GM21423 (cell line): ENCODE results near the gene DZIP3.

Experiments used
- ATAC-seq: cut with Tn5 transposase; IDR thresholded peaks from one replicate; pipeline ENCODE4 v1.9.1; 2021; ENCODE audit warnings: mild to moderate bottlenecking, moderate library complexity; ENCODE audit not compliant: unreplicated experiment

Gene DZIP3

DNA sequence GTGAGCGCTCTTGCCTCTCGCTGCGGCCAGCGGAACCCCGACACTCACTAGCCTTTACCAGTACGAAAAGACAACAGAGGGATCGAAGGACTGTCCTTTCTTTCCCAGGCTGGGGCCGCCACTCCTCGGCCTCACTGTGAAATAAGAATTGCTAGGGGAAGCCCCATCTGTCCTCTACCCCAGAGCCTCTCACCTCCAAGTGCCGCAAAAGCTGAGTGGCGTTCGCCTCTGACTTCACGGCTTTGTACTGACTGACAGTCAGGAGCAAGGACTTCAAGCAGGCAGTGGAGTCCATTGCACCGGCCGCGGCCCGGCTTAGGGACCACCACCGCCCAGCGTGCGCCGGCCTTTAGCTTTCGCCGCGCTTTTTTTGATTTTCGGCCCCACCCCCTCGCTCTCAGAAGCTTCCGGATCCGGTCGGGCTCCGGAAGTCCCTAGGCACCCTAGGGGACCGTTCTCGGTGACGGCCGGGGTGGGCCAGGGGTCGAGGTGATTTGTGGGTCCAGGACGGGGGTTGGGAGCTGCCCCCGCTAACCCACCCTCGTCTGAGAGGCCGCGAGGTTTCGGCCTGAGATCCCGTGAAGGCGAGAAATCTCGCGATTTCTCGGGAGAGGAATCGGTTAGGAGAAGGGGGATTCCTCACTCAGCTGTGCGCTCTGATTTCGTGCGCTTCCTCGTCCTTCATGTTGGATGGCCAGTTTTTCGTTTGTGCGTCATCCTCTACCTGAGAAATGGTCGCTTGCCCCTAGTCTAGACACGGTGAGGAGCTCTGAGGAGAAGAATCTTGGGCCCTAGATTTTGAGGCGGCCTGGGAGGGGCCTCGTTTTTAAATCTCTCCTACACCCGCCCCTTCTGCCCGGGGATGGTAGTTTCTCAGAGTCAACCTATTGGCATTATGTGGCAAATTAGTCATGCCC is at the start of gene DZIP3, which contains the start of gene CIP2A:
TSS of gene DZIP3 (plus strand) at position 642 of the 917 bp plus-strand sequence. CDS start 15,685 bp downstream, outside the sequence.
TSS of gene CIP2A (minus strand) at position 358 of the 917 bp plus-strand sequence. CDS start at position 295, 63 bp downstream.
- ATAC-seq, result peak; percentile 91

DNA sequence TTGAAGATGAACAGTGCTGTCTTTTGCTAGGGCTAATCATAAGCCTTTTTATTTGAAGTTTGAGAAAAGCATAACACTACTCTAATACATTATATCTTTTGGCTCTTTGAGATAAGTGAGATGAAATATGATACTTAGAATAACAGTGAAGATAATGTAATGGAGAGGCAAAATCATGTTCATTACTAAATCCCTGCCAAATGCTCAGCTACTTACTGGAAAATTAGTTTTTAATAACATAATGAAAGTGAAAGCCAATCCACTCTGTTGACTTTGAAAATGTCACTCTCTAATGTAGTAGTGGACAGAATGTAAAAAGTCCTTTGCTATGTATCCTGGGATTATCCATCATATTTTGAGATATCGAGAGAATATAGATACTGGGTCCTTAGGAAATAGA is 43.3 kb upstream of the DZIP3 start:
- ATAC-seq, result no peak

- ATAC-seq, result no peak
These were observed 42.8 kb upstream of the DZIP3 start for GRCh38 chr3:108546692-108547091.

GRCh38 chr3:108548304-108548703 is 41.2 kb upstream of the DZIP3 start:
- ATAC-seq, result no peak

DNA sequence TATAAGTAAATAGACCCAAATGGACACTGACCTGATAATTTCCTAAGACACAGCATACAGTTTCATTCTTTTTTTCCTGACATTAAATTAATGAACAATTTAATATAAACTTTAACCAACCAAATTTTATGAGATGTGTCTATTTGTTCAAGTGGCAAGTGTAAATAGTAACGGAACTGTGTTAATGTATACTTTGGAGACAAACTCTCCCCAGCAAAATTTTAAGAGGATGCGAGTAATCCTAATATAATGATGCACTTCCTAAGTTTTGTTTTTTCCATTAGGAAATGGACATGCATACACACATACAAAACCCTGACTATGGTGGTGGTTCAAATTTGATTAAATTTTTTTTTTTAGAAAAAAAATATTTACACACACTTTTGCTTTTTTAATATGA is 40.6 kb upstream of the DZIP3 start:
- no peak for ATAC-seq

GRCh38 chr3:108552267-108553159 is 37.0 kb upstream of the DZIP3 start:
- no peak for ATAC-seq

GRCh38 chr3:108554229-108554628 is 35.3 kb upstream of the DZIP3 start:
- no peak for ATAC-seq

- ATAC-seq, result no peak
These were observed 34.5 kb upstream of the DZIP3 start for GRCh38 chr3:108554913-108555571.

DNA sequence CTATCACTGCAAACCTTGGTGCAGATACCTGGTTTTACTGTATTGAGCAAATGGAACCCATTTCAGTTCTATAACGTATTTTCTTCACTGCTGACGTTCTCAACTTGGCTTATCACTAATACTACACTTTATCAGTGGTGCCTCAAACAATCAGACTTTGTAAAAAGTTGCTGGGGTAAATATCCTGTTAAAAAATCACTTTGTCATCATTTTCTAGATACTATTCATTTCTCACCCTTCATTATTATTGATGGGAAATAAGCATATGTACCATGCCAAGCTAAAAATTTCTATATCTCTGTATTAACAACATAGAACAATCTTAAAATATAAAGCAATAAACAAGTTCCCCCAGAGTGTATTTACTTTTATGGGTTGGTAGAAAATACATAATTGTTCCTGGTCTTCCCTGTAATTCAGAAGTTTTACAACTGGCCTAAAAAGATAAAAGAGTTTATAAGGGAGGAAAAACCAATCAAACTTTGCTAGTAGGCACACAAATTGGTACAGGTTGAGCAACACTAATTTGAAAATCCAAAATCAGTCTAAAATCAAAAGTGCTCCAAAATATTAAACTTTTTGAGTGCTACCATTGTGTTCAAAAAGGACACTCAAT is 33.4 kb upstream of the DZIP3 start:
- no peak for ATAC-seq

DNA sequence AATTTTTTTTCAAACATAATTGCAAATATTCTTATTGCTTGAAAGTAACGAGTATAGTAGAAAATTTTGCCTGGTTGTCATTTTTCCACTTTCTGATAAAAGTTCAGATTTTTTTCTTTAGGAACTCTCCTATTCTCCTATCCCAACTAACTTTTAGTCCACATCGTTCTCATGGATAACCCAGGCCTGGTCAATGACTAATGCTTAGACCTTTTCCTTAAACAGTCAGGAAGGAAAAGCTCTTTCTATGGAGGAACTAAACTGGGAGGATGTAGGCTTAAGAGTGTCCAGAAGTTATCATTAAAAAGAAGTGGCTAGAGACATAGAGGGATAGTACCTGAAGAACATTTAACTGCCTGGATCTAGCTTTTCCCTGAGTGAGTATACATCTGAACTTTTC is 27.0 kb upstream of the DZIP3 start:
- ATAC-seq, result no peak

GRCh38 chr3:108564564-108564963 is 25.0 kb upstream of the DZIP3 start:
- no peak for ATAC-seq

- no peak for ATAC-seq
These were observed 24.0 kb upstream of the DZIP3 start for GRCh38 chr3:108565506-108565905.

- no peak for ATAC-seq
These were observed 22.9 kb upstream of the DZIP3 start for GRCh38 chr3:108566599-108566998.

- ATAC-seq, result no peak
These were observed 20.2 kb upstream of the DZIP3 start for GRCh38 chr3:108569336-108569735.

- ATAC-seq, result no peak
These were observed 11.5 kb upstream of the DZIP3 start for GRCh38 chr3:108578064-108578463.

GRCh38 chr3:108588601-108589000 is 921 bp upstream of the DZIP3 start:
- ATAC-seq, result no peak

DNA sequence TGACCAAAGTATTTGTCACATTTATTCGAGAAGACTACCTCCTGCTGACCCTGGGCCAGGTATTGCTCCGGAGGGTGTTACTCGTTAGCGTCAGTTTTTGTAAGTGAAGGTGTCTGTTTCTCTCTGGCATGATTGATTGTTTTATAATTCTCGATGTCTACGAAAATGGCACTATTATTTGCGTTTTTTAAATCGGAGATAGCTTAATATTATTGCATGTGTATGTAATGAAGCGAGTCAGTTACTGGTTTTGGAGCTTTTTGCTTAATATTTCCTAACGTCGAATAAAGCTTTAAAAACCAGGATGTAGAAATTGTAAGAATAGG is 439 bp downstream of the DZIP3 start:
- ATAC-seq, result no peak

DNA sequence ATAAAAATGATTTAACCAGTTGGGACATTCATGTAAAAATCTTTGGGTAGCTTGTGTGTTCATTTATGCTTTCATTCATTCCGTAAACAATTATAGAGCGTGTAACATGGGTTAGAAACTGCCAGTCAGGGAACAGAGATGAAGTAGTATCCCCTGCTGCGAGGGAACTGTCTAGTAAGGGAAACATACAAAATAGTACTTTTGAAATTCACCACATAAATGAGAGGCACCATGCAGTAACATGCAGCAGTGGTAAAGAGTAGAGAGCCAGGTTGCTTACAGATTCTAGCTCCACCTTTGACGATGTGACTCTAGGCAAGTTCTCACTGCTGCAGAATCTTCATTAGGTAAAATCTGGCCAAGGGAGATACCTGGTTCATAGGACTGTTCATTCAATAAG is 938 bp downstream of the DZIP3 start:
- ATAC-seq, result no peak

DNA sequence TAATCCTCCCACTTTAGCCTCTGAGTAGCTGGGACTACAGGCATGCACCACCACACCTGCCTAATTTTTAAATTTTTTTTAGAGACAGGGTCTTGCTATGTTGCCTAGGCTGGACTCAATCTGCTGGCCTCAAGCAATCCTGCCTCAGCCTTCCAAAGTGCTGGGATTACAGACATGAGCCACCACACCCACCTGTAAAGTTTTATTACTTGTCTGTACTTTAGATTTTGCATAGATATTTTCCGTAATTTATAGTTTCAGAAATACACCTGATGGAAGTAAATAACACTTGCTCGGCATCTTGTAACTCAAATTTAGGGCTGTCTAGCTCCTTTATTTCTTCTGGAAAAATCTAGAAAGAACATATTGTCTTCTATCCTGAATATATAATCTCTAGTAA is 5.8 kb downstream of the DZIP3 start:
- no peak for ATAC-seq

DNA sequence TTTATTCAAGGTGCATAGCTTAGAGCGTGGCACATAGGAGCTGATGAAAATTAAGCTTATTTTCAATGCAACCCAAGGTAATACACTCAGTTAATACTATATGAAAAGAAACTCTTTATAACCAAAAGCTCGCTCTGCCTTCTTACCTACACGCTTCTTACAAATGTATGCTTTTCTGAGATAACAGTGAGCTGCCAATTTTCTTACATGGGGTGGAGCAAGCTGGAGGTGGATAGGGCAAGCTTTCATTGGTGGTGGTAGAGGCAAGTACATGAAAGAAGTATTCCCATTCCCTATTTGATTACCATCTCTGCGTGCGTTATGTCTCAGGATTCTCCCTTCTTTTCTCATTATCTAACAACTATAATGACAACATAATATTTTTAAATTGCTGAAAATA is 8.9 kb downstream of the DZIP3 start:
- ATAC-seq, result no peak
